CD4-positive, alpha-beta T cell (primary cell): ENCODE results near the gene ISG20. TPM values are rescaled to one million over a fixed set of nuclear protein-coding genes. Genes with fewer than 3 reads are reported as not detected.

Source experiments
- ATAC-seq: fragments of 200-7000 bp; cut with Tn5 transposase; one replicate; pipeline ENCODE4 v1.10.0; 2022; ENCODE audit warnings: mild to moderate bottlenecking; ENCODE audit not compliant: poor library complexity
- CTCF ChIA-PET: fragments of 350-600 bp; sonication (Branson Sonifier 250); formaldehyde crosslinking; loops from one replicate; lab custom pipeline; 2021; ENCODE audit warnings: antibody characterized with exemption, inconsistent platforms; lab: Charles Lee
- POLR2A ChIA-PET: fragments of 350-600 bp; sonication (Branson Sonifier 250); formaldehyde crosslinking; loops from one replicate; lab custom pipeline; 2021; ENCODE audit warnings: antibody characterized with exemption, inconsistent platforms; lab: Charles Lee
- DNase-seq, 14 experiments: peaks; one replicate each; pipeline ENCODE4 v3.0.0-alpha.2; 2013 to 2020; ENCODE audit warnings: mixed read lengths in 2 of 14
- H3K27ac ChIP-seq, 2 donors: one replicate each; pipeline versions ENCODE4 v1.5.1 to v1.7.0; 2013; ENCODE audit warnings: low read length in 2 of 2, low read depth in 1 of 2, mild to moderate bottlenecking in 1 of 2
- H3K27me3 ChIP-seq, 2 experiments: 1 replicate in 1 of 2; 2 replicates in 1 of 2; pipeline versions ENCODE4 v1.6.1 to v1.7.0; 2013; ENCODE audit warnings: low read length in 2 of 2, control low read depth in 1 of 2, mild to moderate bottlenecking in 1 of 2, moderate library complexity in 1 of 2; ENCODE audit not compliant: insufficient read depth in 2 of 2, control insufficient read depth in 1 of 2
- H3K36me3 ChIP-seq: one replicate; pipeline ENCODE4 v1.6.1; 2013; ENCODE audit warnings: low read length, control low read depth; ENCODE audit not compliant: insufficient read depth
- H3K4me1 ChIP-seq: one replicate; pipeline ENCODE4 v1.6.1; 2013; ENCODE audit warnings: low read length, control low read depth; ENCODE audit not compliant: insufficient read depth
- H3K4me3 ChIP-seq: one replicate; pipeline ENCODE4 v1.5.1; 2013; ENCODE audit warnings: mild to moderate bottlenecking, low read length, moderate library complexity
- H3K9me3 ChIP-seq, 2 experiments: 1 replicate in 1 of 2; 2 replicates in 1 of 2; pipeline versions ENCODE4 v1.6.1 to v1.7.0; 2013; ENCODE audit warnings: low read length in 2 of 2, mild to moderate bottlenecking in 2 of 2, control low read depth in 1 of 2, moderate library complexity in 1 of 2; ENCODE audit not compliant: control insufficient read depth in 1 of 2, insufficient read depth in 1 of 2
- H3K27ac Mint-ChIP-seq: one replicate; pipeline ENCODE4 v1.8.0; 2020; ENCODE audit warnings: mixed read lengths
- H3K27me3 Mint-ChIP-seq: one replicate; pipeline ENCODE4 v1.8.0; 2021; ENCODE audit warnings: mixed read lengths
- H3K36me3 Mint-ChIP-seq: one replicate; pipeline ENCODE4 v1.8.0; 2021; ENCODE audit warnings: low read depth, mixed read lengths
- H3K4me1 Mint-ChIP-seq: one replicate; pipeline ENCODE4 v1.8.0; 2021; ENCODE audit warnings: low read depth, mixed read lengths
- H3K4me3 Mint-ChIP-seq: one replicate; pipeline ENCODE4 v1.8.0; 2020; ENCODE audit warnings: mild to moderate bottlenecking, mixed read lengths
- H3K9me3 Mint-ChIP-seq: one replicate; pipeline ENCODE4 v1.8.0; 2020; ENCODE audit warnings: mixed read lengths
- intact Hi-C, 2 experiments: fragments of 100-400 bp; cut with DNase I in 1 of 2; cut with micrococcal nuclease in 1 of 2; formaldehyde crosslinking; loops; one replicate each; pipeline versions ENCODE4 v1.15.1 to v1.9.0; 2023 to 2025; cut with DNase I, micrococcal nuclease
- total RNA-seq, 174 experiments: library from RNA in 2 of 174; stranded (reverse) in 2 of 174; gene quantifications; one replicate each; pipeline ENCODE4 v1.2.3 and lab custom pipeline; 2021 to 2026
- TF ChIP-seq, protein P1 (sequence below): fragments of 200-600 bp; IDR thresholded peaks from one replicate; pipeline ENCODE4 v1.8.0; 2022; ENCODE audit warnings: antibody characterized with exemption, mild to moderate bottlenecking

ISG20 gene
- total RNA-seq, 2 experiments from 2014 or later, result 152 to 157 TPM

DNA sequence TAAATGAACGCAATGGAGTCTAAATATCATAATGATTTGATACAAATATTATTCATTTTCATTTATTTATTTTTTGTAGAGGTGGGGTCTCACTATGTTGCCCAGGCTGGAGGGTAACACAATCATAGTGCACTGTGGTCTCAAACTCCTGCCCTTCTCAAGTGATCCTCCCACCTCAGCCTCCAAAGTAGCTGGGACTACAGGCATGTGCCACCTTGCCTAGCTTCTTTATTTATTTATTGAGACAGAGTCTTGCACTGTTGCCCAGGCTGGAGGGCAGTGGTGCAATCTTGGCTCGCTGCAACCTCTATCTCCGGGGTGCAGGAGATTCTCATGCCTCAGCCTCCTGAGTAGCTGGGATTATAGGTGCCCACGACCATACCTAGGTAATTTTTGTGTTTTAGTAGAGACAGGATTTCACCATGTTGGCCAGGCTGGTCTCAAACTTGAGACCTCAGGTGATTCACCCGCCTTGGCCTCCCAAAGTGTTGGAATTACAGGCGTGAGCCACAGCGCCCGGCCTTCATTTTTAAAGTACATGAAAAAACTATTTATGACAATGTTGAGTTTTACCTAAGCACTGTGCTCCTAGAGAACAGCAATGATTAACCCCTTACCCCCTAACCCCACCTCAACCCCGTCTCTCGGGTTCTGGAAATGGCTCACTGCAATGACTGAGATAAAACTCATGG, 21.6 kb upstream of the ISG20 start:
- POLR2A ChIA-PET, result no interaction called here
- intact Hi-C loops, result no loop called here

DNA sequence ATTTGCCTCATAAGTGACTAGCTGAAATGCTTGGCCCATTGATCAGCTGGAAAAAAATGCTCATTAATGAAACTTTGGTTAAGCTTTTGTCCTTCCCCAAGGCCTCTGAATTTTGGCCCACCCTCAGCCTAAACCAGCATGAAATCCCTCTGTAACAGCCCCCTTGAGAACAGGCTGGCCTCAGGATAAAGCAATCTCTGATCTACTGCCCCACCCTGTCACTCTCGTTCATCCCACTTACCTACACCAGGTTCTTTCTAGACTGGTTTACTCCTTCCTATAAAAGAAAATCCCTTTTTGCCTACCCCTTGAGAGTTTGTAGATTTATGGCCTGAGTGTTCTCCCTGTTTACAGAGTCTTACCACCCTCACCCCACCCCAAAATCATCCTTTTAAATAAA, 21.0 kb upstream of the ISG20 start:
- H3K27me3 Mint-ChIP-seq, result peaks cover 25% of the 10 kb centered on the region
- no peak overlapping the region for H3K4me3 ChIP-seq
- intact Hi-C loops, result no loop called here
- H3K36me3 ChIP-seq, result no peaks in the 10 kb centered on the region
- peaks cover 7% of the 10 kb centered on the region for H3K36me3 Mint-ChIP-seq
- H3K9me3 ChIP-seq, result no peaks in the 10 kb centered on the region
- H3K4me1 ChIP-seq, result peaks cover 21% of the 10 kb centered on the region
- ChIA-PET POLR2A (no interaction called here), CTCF (no interaction called here)
- no peak for ATAC-seq
- no peak overlapping the region for H3K4me3 Mint-ChIP-seq
- peaks cover 2 to 5% of the 10 kb centered on the region in 2 experiments for H3K27me3 ChIP-seq
- TF ChIP-seq, protein P1, sequence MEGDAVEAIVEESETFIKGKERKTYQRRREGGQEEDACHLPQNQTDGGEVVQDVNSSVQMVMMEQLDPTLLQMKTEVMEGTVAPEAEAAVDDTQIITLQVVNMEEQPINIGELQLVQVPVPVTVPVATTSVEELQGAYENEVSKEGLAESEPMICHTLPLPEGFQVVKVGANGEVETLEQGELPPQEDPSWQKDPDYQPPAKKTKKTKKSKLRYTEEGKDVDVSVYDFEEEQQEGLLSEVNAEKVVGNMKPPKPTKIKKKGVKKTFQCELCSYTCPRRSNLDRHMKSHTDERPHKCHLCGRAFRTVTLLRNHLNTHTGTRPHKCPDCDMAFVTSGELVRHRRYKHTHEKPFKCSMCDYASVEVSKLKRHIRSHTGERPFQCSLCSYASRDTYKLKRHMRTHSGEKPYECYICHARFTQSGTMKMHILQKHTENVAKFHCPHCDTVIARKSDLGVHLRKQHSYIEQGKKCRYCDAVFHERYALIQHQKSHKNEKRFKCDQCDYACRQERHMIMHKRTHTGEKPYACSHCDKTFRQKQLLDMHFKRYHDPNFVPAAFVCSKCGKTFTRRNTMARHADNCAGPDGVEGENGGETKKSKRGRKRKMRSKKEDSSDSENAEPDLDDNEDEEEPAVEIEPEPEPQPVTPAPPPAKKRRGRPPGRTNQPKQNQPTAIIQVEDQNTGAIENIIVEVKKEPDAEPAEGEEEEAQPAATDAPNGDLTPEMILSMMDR, result no peak
- DNase-seq, result no peak
- H3K27ac Mint-ChIP-seq, result no peak overlapping the region
- no peak overlapping the region for H3K27ac ChIP-seq
- peaks cover 19% of the 10 kb centered on the region for H3K4me1 Mint-ChIP-seq
- H3K9me3 Mint-ChIP-seq, result no peaks in the 10 kb centered on the region

More for the DNA sequence above, 21.6 kb upstream of the ISG20 start:
- CTCF ChIA-PET, result no interaction called here
- Histone ChIP-seq H3K9me3 (no peaks in the 10 kb centered on the region), H3K4me1 (peaks cover 15% of the 10 kb centered on the region), H3K36me3 (no peaks in the 10 kb centered on the region), H3K4me3 (no peak overlapping the region), H3K27ac (no peak overlapping the region), H3K27me3 (peaks cover 4 to 6% of the 10 kb centered on the region in 2 experiments)
- H3K27me3 Mint-ChIP-seq, result peaks cover 29% of the 10 kb centered on the region
- DNase-seq (no peak), ATAC-seq (no peak)
- TF ChIP-seq, protein P1, result no peak
- peaks cover 2% of the 10 kb centered on the region for H3K36me3 Mint-ChIP-seq
- no peaks in the 10 kb centered on the region for H3K9me3 Mint-ChIP-seq
- H3K27ac Mint-ChIP-seq, result no peak overlapping the region
- H3K4me3 Mint-ChIP-seq, result no peak overlapping the region
- H3K4me1 Mint-ChIP-seq, result peaks cover 13% of the 10 kb centered on the region

DNA sequence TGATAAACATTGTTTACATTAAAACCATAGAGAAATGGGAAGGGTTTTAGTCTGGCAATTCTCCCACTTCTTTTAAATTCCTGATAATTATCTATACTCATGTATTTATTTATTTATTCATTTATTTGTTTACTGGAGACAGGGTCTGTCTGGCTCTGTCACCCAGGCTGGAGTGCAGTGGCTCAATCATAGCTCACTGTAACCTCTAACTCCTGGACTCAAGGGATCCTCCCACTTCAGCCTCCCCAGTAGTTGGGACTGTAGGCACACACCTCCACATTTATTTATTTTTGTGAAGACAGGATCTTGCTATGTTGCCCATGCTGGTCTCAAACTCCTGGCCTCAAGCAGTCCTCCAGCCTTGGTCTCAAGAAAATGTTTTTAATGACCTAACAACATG, 20.1 kb upstream of the ISG20 start:
- DNase-seq (no peak), ATAC-seq (no peak)
- H3K27ac Mint-ChIP-seq, result no peak overlapping the region
- H3K36me3 Mint-ChIP-seq, result peaks cover 7% of the 10 kb centered on the region
- H3K27me3 Mint-ChIP-seq, result peaks cover 17% of the 10 kb centered on the region
- Histone ChIP-seq H3K9me3 (no peaks in the 10 kb centered on the region), H3K27ac (no peak overlapping the region), H3K36me3 (no peaks in the 10 kb centered on the region), H3K4me3 (no peak overlapping the region), H3K4me1 (peaks cover 30% of the 10 kb centered on the region), H3K27me3 (no peaks in the 10 kb centered on the region)
- POLR2A ChIA-PET, result no interaction called here
- H3K4me3 Mint-ChIP-seq, result no peak overlapping the region
- intact Hi-C loops, result no loop called here
- peaks cover 28% of the 10 kb centered on the region for H3K4me1 Mint-ChIP-seq
- CTCF ChIA-PET, result no interaction called here
- H3K9me3 Mint-ChIP-seq, result no peaks in the 10 kb centered on the region
- TF ChIP-seq, protein P1, result no peak
